Measurements from ENCODE around the gene KRT15.
A peak's percentile ranks its signal among the peaks of the same experiment; 100 is the strongest.

Gene KRT15

GRCh38 chr17:41518789-41519449, at the start of gene KRT15:
TSS of gene KRT15 (minus strand) at chr17:41518890. CDS start at chr17:41518827, 63 bp downstream.
- Histone ChIP-seq H3K4me3 (no peak within 1 kb of the TSS), H3K4me1 (no peaks in the 10 kb centered on the region), H3K36me3 (replicated peaks) (no peaks in the 10 kb centered on the region), H3K9me3 (no peaks in the 10 kb centered on the region), H3K27me3 (ENCODE audit: low read depth) (no peaks in the 10 kb centered on the region)
- DNase-seq (ENCODE audit: low spot score in 2 of 2) = no peak
- in situ Hi-C loops (cut with MboI; ENCODE audit: low sequenced_read_pairs) = no loop called here

- H3K9me3 ChIP-seq = no peaks in the 10 kb centered on the region
- DNase-seq (ENCODE audit: low spot score in 2 of 2) = no peak
- no peaks in the 10 kb centered on the region for H3K36me3 ChIP-seq (replicated peaks)
- no peak overlapping the region for H3K4me3 ChIP-seq
- H3K4me1 ChIP-seq = no peaks in the 10 kb centered on the region
- in situ Hi-C loops (cut with MboI; ENCODE audit: low sequenced_read_pairs) = no loop called here
- H3K27me3 ChIP-seq (ENCODE audit: low read depth) = peaks cover 34% of the 10 kb centered on the region
Observed at GRCh38 chr17:41567317-41567716, 48.6 kb upstream of the KRT15 start.

GRCh38 chr17:41565338-41565737, 46.6 kb upstream of the KRT15 start:
- H3K4me3 ChIP-seq = no peak overlapping the region
- no peaks in the 10 kb centered on the region for H3K4me1 ChIP-seq
- in situ Hi-C loops (cut with MboI; ENCODE audit: low sequenced_read_pairs) = no loop called here
- H3K36me3 ChIP-seq (replicated peaks) = no peaks in the 10 kb centered on the region
- H3K27me3 ChIP-seq (ENCODE audit: low read depth) = peaks cover 37% of the 10 kb centered on the region
- no peak for DNase-seq (ENCODE audit: low spot score in 2 of 2)
- H3K9me3 ChIP-seq = no peaks in the 10 kb centered on the region

GRCh38 chr17:41563607-41564170, 45.0 kb upstream of the KRT15 start:
- no peaks in the 10 kb centered on the region for H3K4me1 ChIP-seq
- no peak for DNase-seq (ENCODE audit: low spot score in 2 of 2)
- peaks cover 49% of the 10 kb centered on the region for H3K27me3 ChIP-seq (ENCODE audit: low read depth)
- H3K4me3 ChIP-seq = no peak overlapping the region
- no peaks in the 10 kb centered on the region for H3K9me3 ChIP-seq
- in situ Hi-C loops (cut with MboI; ENCODE audit: low sequenced_read_pairs) = no loop called here
- no peaks in the 10 kb centered on the region for H3K36me3 ChIP-seq (replicated peaks)

- Histone ChIP-seq H3K4me3 (no peak overlapping the region), H3K9me3 (no peaks in the 10 kb centered on the region), H3K36me3 (replicated peaks) (no peaks in the 10 kb centered on the region), H3K4me1 (no peaks in the 10 kb centered on the region), H3K27me3 (ENCODE audit: low read depth) (peaks cover 44% of the 10 kb centered on the region)
- DNase-seq (ENCODE audit: low spot score in 2 of 2) = no peak
- in situ Hi-C loops (cut with MboI; ENCODE audit: low sequenced_read_pairs) = no loop called here
Observed at GRCh38 chr17:41561554-41561953, 42.9 kb upstream of the KRT15 start.

GRCh38 chr17:41559548-41559947, 40.9 kb upstream of the KRT15 start:
- in situ Hi-C loops (cut with MboI; ENCODE audit: low sequenced_read_pairs) = no loop called here
- Histone ChIP-seq H3K36me3 (replicated peaks) (no peaks in the 10 kb centered on the region), H3K4me1 (no peaks in the 10 kb centered on the region), H3K27me3 (ENCODE audit: low read depth) (peaks cover 37% of the 10 kb centered on the region), H3K9me3 (no peaks in the 10 kb centered on the region; the same call in 1 of the 2 replicates), H3K4me3 (no peak overlapping the region)
- no peak for DNase-seq (ENCODE audit: low spot score in 2 of 2)

GRCh38 chr17:41556931-41557330, 38.2 kb upstream of the KRT15 start:
- in situ Hi-C loops (cut with MboI; ENCODE audit: low sequenced_read_pairs) = no loop called here
- H3K4me1 ChIP-seq = no peaks in the 10 kb centered on the region
- H3K27me3 ChIP-seq (ENCODE audit: low read depth) = peaks cover 25% of the 10 kb centered on the region
- no peaks in the 10 kb centered on the region; the same call in 1 of the 2 replicates for H3K9me3 ChIP-seq
- H3K36me3 ChIP-seq (replicated peaks) = no peaks in the 10 kb centered on the region
- no peak for DNase-seq (ENCODE audit: low spot score in 2 of 2)
- H3K4me3 ChIP-seq = no peak overlapping the region

- H3K9me3 ChIP-seq = no peaks in the 10 kb centered on the region; the same call in 1 of the 2 replicates
- no peak overlapping the region for H3K4me3 ChIP-seq
- H3K4me1 ChIP-seq = no peaks in the 10 kb centered on the region
- DNase-seq (ENCODE audit: low spot score in 2 of 2) = no peak
- in situ Hi-C loops (cut with MboI; ENCODE audit: low sequenced_read_pairs) = no loop called here
- H3K36me3 ChIP-seq (replicated peaks) = no peaks in the 10 kb centered on the region
- H3K27me3 ChIP-seq (ENCODE audit: low read depth) = peaks cover 22% of the 10 kb centered on the region
Observed at GRCh38 chr17:41556306-41556705, 37.6 kb upstream of the KRT15 start.

GRCh38 chr17:41555105-41555887, 36.6 kb upstream of the KRT15 start:
- Histone ChIP-seq H3K4me3 (no peak overlapping the region), H3K27me3 (ENCODE audit: low read depth) (peaks cover 18% of the 10 kb centered on the region), H3K4me1 (no peaks in the 10 kb centered on the region), H3K36me3 (replicated peaks) (no peaks in the 10 kb centered on the region), H3K9me3 (no peaks in the 10 kb centered on the region; the same call in 1 of the 2 replicates)
- in situ Hi-C loops (cut with MboI; ENCODE audit: low sequenced_read_pairs) = no loop called here
- DNase-seq (ENCODE audit: low spot score in 2 of 2) = no peak

GRCh38 chr17:41553987-41554680, 35.4 kb upstream of the KRT15 start:
- Histone ChIP-seq H3K9me3 (no peaks in the 10 kb centered on the region; the same call in 1 of the 2 replicates), H3K27me3 (ENCODE audit: low read depth) (peaks cover 8% of the 10 kb centered on the region), H3K4me1 (no peaks in the 10 kb centered on the region), H3K4me3 (no peak overlapping the region), H3K36me3 (replicated peaks) (no peaks in the 10 kb centered on the region)
- in situ Hi-C loops (cut with MboI; ENCODE audit: low sequenced_read_pairs) = no loop called here
- peak in 1 of 2 experiments; percentile 27 for DNase-seq (ENCODE audit: low spot score in 2 of 2)

- H3K9me3 ChIP-seq = no peaks in the 10 kb centered on the region; the same call in 1 of the 2 replicates
- H3K4me1 ChIP-seq = 0 out of 2 replicates have a peak, but pooled peaks cover 2% of the 10 kb centered on the region
- no peak for DNase-seq (ENCODE audit: low spot score in 2 of 2)
- in situ Hi-C loops (cut with MboI; ENCODE audit: low sequenced_read_pairs) = no loop called here
- no peaks in the 10 kb centered on the region for H3K36me3 ChIP-seq (replicated peaks)
- H3K4me3 ChIP-seq = no peak overlapping the region
- H3K27me3 ChIP-seq (ENCODE audit: low read depth) = peaks cover 5% of the 10 kb centered on the region
Observed at GRCh38 chr17:41553176-41553575, 34.5 kb upstream of the KRT15 start.

- no peak for DNase-seq (ENCODE audit: low spot score in 2 of 2)
- Histone ChIP-seq H3K9me3 (no peaks in the 10 kb centered on the region; the same call in 1 of the 2 replicates), H3K36me3 (replicated peaks) (no peaks in the 10 kb centered on the region), H3K27me3 (ENCODE audit: low read depth) (peaks cover 5% of the 10 kb centered on the region; the same call in 1 of the 2 replicates), H3K4me3 (no peak overlapping the region), H3K4me1 (0 out of 2 replicates have a peak, but pooled peaks cover 2% of the 10 kb centered on the region)
- in situ Hi-C loops (cut with MboI; ENCODE audit: low sequenced_read_pairs) = no loop called here
Observed at GRCh38 chr17:41552455-41552854, 33.8 kb upstream of the KRT15 start.

GRCh38 chr17:41551365-41551764, 32.7 kb upstream of the KRT15 start:
- Histone ChIP-seq H3K36me3 (replicated peaks) (no peaks in the 10 kb centered on the region), H3K4me3 (no peak overlapping the region), H3K4me1 (0 out of 2 replicates have a peak, but pooled peaks cover 2% of the 10 kb centered on the region), H3K27me3 (ENCODE audit: low read depth) (0 out of 2 replicates have a peak, but pooled peaks cover 2% of the 10 kb centered on the region), H3K9me3 (no peaks in the 10 kb centered on the region; the same call in 1 of the 2 replicates)
- no peak for DNase-seq (ENCODE audit: low spot score in 2 of 2)
- in situ Hi-C loops (cut with MboI; ENCODE audit: low sequenced_read_pairs) = no loop called here
